ENCODE measurements around the gene FABP3. TPM values are rescaled to one million over a fixed set of nuclear protein-coding genes. Genes with fewer than 3 reads are reported as not detected.

The FABP3 gene
- total and polyA plus RNA-seq, 2 of the 8 experiments (the other 6 are each of a cell fraction or from before 2014, with no cell fraction given): 34.8 to 43.9 TPM

GRCh38 chr1:31345635-31346034, 27.2 kb downstream of the FABP3 start (continued):
- no peak for TF ChIP-seq TAF7 (optimal IDR thresholded peaks at IDR 0.05; ENCODE audit: borderline replicate concordance, low read depth, low read length)
- TF ChIP-seq POLR2A (IDR thresholded peaks at IDR 0.05; ENCODE audit: control extremely low read depth in 1 of 2, low read depth in 2 of 2, low read length in 2 of 2): no peak
- TF ChIP-seq RBBP5 (IDR thresholded peaks at IDR 0.05; ENCODE audit: borderline replicate concordance, low read depth, low read length): no peak
- no peak for TF ChIP-seq HDAC6 (IDR thresholded peaks at IDR 0.05; ENCODE audit: low read depth, low read length)
- TF ChIP-seq ATF2 (IDR thresholded peaks at IDR 0.05; ENCODE audit: low read length): no peak

Measured in H1 (cell line).